Heart left ventricle (tissue), 13 donors: ENCODE measurements around the gene LRP5.

ENCODE experiments used
- POLR2A ChIP-seq, 2 donors: fragments of 450-650 bp; IDR thresholded peaks; one replicate each; pipeline ENCODE4 v1.6.1; 2017; ENCODE audit warnings: antibody characterized with exemption in 2 of 2, mild to moderate bottlenecking in 2 of 2, moderate library complexity in 2 of 2
- TF ChIP-seq, protein P1 (sequence below), 12 donors: fragments of 200-600 bp; sonication (generic) in 4 of 12; IDR thresholded peaks; one replicate each; pipeline versions ENCODE4 v1.5.0 to v1.8.0; 2018 to 2022; ENCODE audit warnings: antibody characterized with exemption in 12 of 12, mild to moderate bottlenecking in 5 of 12
- donor health status: ischemic (EF 13 %, LVEDD 7.1; RV severe dilation, severe dysfunction).
- donor health status: DM: no; HTN: yes; CAD: no.
- donor health status: DM: no; HTN: no; CAD: no.
- donor health status: ischemic (EF 25% LVEDD 6.9; RV normal size, moderate dysfunction).
- donor health status: ischemic (EF 25% LVEDD 5.7; RV mildly dilated, moderate dysfunction).
- donor health status: ischemic (EF 35%, LVEDD 5.7; RV mildly dilated, moderate dysfunction).
- donor health status: nonischemic (EF 11% LVEDD 7.7; RV severe dilation, severe dysfunction).
- donor health status: DM: yes; HTN: yes; CAD: no.
- donor health status: PGD.
- donor health status: ischemic (EF 29% LVEDD 5.4; RV normal size, mild dysfunction).
- donor health status: nonischemic (EF 23%, LVEDD 6.1; RV moderate dilation, normal function).

DNA sequence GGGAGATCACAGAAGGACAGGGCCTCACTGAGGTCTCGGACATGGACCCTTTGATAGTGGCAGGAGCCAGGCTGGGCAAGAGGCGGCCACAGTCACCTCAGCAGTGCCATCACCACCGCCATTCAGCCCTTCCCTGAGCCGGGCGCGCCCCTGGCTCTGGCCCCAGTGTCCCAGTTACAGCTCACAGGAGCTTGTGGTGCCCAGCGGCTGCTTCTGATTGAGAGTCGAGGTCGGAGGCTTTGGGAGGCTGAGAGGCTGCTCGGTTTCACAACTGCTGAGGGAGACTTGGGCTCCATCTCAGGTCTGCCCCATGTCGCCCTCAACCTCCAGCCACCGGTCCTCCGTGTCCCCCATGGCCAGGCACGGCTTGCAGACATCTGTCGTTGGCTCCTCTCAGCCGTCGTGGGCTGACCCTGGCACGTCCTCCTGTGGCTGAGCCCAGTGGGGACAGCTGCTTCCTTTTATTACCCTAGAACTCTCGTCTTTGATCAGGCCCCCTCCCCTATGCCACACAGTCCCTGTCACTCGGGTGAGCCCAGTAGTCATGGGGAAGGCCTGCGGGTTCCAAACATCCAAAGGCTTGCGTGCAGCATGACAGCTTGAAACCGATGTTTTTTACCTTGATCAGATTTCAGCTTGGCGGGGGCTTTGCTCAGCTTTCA lies 119.7 kb downstream of the LRP5 start:
- TF ChIP-seq, protein P1, sequence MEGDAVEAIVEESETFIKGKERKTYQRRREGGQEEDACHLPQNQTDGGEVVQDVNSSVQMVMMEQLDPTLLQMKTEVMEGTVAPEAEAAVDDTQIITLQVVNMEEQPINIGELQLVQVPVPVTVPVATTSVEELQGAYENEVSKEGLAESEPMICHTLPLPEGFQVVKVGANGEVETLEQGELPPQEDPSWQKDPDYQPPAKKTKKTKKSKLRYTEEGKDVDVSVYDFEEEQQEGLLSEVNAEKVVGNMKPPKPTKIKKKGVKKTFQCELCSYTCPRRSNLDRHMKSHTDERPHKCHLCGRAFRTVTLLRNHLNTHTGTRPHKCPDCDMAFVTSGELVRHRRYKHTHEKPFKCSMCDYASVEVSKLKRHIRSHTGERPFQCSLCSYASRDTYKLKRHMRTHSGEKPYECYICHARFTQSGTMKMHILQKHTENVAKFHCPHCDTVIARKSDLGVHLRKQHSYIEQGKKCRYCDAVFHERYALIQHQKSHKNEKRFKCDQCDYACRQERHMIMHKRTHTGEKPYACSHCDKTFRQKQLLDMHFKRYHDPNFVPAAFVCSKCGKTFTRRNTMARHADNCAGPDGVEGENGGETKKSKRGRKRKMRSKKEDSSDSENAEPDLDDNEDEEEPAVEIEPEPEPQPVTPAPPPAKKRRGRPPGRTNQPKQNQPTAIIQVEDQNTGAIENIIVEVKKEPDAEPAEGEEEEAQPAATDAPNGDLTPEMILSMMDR (IDR thresholded peaks at IDR 0.05) = no peak
- no peak for TF ChIP-seq POLR2A (IDR thresholded peaks at IDR 0.05)
